Measurements from ENCODE around the gene REX1BD.

Gene REX1BD

DNA sequence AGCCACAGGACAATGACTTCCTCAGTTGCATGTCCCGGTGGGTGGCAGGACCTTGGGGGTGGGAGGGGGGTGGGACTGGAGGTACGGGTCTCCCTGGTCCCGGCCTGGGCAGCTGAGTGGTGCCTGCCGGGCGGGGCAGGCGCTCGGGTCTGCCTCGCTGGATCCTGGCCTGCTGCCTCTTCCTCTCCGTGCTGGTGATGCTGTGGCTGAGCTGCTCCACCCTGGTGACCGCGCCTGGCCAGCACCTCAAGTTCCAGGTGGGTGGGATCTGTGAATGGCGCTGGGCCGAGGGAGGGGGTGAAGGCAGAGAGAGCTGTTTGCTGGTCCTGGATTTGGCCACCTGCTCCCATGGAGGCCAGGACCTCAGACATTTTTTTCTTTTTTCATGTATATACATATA, 29.6 kb downstream of the REX1BD start:
- DNase-seq = no peak

DNA sequence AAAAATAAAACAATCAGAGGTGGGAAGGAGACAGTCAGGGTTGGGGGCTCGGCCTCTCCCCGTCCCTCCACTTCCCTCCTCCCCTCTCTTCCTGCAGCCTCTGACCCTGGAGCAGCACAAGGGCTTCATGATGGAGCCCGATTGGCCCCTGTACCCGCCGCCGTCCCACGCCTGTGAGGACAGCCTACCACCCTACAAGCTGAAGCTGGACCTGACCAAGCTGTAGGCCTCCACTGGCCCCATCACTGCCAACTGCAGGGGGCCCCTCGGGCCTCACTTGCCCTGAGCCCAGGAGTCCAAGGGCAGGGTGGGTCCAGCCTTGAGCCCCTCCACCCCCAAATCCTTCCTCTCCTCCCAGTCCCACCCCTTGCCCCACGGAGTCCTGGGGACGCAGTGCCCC, 31.7 kb downstream of the REX1BD start:
- no peak for DNase-seq

DNA sequence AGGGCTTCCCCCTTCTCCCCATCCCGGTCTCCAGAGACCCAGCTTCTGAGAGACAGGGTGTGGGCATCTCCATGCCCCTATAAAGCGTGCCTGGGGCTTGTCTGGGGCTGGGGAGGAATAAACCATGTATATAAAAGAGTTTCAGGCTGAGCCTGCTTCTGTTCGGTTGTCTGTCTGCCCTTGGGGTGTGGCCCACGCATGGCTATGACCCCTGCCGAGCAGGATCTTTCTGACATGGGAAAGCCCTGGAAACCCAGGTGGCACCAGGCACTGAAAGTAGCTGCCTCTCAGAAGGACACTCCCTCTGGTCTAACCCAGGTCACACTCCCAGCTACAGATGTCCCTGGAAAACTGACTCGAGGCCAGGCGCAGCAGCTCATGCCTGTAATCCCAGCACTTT, 32.3 kb downstream of the REX1BD start:
- no peak for DNase-seq

DNA sequence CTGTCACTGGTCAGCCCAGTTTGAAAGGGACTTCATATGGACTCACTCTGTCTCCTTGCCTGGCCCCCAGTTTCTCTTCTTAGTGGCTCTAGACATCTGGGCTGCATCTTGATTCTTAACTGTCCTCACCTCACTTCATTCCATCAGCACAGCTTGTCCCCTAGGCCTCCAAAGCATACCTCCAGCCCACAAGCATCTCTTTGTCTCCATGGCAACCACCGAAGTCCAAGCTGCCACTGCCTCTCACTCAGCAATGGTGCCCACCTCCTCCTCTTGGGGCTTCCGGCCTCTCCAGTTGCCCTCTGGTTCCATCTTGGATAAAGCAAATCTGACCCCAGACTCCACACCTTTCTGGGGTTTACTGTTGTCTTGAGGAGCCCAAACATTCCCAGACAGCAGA, 38.3 kb downstream of the REX1BD start:
- no peak for DNase-seq

DNA sequence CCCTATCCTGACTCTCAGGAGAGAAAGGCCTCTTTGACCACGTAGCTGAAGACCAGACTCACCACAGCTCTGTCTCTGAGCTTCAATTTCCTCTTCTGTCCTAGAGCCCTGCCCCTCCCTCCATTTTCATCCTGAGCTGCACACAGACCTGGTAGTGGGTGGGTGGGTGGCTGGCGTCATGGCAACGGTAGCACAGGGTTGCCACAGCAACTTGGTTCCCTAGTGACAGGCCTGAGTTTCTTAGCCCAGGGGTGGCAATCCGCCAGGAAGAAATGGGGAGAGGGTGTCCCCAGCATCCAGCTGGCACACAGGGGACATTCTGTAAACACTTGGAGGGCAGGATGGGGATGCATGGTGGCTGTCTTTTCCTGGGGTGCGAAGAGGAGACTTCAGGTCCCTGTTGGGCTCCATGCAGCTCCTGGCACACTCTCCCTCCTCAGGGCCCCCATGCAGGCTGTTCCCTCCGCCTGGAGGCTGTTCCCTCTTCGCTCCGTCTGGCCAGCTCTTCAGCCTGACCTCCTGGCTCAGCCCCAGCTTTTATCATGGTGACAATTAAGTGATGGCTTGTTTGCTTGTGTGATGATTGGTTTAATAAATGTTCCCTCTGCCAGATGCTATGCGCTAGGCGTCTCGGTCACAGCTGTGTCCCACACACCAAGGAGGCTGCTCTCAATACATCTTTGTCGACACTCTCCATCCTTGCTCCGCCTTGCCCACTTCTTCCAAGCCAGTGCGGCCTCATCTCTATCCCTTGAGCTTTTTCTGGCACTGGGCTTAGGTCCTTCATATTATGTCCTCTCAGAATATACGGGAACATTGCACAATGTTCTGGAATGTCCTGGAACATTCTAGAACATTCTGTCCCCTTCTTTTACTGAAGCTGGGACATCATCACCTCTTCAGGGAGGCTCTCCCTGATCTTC, 40.8 kb downstream of the REX1BD start:
- DNase-seq = no peak

DNA sequence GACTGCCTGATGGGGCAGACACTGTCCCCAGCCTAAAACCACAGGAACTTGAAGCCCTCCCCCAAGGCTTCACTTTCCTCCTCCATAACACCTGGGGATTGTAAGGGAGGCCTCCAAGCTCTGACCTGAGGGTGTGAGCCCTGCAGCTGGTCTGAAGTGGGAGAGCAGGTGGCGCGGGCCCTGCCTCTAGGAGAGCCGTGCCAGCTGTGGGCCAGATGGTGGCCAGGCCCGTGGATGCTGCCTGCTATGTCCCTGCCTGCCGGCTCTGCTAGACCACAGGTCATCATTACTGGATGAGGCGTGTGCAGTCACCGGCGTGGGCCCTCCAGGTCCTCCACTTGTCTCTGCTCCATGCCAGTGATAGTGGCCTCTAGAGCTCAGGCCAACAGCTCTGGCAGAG, 44.7 kb downstream of the REX1BD start:
- no peak for DNase-seq

DNA sequence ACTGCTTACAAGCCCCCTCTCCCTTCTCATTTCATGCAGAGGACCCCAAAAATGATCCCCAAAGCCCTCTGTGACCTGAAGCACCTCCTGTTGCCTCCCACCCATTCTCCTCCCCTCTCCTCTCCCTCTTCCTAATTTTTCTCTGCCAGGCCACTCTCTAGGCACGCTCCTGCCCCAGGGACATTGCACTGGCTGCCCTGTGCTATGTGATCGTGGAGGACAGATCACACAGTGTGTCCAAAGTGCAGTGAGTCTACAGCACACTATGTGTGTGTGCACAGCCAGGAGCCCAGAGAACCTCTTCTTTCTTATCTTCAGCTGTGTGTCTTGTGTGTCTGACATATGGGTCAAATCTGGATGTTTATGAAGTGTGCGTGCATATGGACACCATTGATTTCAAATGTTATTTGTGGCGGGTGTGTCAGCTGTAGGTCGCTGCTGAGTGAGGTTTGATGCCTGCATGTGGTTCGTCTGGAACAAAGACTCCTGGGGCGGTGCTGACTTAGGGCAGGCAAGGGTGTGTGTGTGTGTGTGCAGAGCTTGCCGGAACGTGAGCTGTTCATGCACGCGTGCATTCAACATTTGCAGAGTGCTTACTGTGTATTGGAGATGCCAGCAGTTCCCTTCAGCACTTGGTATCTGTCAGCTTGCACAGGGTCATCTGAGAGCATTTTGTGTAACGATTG, 46.2 kb downstream of the REX1BD start:
- no peak for DNase-seq

DNA sequence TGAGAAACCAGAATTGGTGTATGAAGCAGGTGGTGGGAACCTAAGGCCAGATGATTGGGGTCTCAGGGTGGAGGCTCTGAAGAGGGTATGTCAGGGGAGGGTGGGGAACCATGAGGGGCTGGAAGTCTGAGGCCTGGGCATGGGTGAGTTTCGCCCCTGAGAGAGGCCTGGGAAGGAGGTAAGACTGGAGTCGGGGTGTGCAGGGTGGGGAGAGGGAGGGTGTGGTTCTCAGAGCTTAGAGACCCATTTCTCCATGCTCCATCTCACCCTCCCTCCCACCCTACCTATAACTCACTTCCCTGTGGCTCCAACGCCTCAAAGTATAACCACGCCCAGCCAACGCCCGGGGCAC, 47.2 kb downstream of the REX1BD start:
- no peak for DNase-seq

DNA sequence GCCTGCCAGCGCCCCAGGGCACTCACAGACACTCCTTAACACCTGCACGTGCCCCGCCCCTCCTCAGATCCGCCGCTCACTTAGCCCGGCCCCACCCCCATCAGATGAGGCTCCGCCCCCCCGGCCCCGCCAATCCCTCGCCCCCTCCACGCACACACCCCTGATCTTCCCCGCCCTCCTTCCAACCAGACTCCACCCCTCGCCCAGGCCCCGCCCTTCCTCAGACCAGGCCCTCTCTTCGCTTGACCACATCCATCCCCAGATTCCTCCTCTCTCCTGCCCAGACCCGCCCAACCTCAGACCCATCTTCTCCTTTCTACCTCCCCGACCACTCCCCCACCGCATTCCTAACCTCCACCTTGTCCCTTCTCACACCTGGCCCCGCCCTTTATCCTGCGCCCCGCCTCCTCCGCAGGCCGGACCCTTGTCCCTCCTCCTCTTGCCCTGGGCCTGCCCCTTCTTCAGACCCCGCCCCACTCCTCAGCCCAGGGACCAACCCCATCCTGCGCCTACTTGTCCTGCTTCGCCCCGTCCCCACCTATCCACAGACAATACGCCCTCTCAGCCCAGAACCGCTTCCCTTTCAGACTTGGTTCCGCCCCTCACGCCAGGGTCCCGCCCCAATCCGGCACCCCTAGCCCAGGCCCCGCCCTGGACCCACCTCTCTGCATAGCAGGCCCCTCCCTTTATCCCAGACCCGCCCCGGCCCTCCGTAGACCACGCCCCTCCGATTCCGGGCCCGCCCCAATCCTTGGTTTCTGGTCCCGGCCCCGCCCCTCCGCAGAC, 47.8 kb downstream of the REX1BD start:
- peak; percentile 100 for DNase-seq

DNA sequence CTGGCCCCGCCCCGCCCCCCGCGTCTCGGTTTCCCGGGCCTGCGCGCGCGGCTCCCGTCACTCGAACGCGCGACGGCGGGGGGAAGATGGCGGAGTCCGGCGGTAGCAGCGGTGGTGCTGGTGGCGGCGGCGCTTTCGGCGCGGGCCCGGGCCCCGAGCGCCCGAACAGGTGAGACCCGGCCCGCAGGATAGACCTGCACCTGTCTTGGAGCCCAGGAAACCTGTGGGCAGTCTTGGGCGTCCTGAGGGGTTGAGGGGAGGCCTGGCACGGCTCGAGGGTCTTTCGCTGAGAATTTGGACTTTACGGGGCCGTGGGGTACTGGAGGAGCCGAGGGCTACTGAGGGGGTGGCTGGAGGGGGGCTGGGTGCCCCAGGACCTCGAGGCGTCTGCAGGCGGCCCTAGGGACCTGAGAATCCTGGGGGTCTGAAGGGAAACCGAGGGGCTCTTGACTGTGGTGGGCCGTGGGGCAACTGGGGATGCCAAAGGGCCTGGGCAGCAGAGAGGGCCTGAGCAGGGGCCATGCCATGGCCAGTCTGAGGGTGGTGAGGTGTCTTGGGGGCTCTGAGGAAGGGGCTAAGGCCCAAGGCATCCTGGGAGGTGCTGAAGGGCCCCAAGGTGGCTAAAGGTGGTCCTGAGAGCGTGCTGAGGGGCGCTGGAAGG, 48.5 kb downstream of the REX1BD start, which contains the start of gene KLHL26:
TSS of gene KLHL26 (plus strand) at position 60 of the 661 bp plus-strand sequence. CDS start at position 87, 27 bp downstream.
- DNase-seq = no peak

DNA sequence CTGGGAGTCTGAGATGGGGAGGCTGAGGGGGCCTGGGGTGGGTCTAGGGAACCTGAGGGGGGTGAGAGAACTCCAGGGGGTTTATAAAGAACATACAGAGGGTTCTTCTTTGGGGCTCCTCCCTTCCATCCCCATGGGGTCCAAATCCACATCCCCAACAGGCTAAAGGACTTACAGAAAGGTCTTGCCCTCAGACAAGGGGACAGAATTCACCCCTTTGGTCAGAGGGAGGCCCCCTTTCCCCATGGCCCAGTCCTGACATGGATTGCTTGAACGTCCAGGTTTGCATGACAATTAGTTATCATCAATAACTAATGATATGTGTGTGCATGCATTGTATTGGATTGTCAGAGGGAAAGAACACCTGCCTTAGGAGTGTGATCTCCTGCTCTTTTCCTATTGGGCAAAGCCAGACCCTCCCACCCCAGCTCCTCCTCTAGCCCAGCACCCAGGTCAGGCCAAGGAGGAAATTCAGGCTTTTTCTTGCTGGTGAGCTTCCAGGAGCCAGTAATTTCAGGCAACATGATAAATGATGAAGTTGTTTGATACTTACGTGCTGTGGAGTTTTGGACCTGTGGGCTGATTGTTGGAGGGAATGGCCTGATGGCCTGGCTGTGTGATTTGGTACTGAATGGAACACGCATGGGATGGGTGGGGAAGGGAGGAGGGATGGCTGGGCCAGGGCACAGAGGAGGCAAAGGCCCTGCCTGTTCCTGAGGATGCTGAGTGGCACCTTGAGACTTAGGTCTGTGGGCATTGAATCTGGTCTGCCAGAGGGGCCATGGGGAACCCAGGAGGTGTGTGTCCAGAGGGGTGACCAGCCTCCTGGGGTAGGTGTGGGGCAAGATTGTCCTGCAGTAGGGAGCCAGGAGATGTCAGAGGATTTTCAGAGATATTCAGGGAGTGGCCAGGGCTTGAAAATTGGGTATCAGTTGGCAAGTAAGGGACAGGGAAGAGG, 49.4 kb downstream of the REX1BD start:
- DNase-seq = no peak

DNA sequence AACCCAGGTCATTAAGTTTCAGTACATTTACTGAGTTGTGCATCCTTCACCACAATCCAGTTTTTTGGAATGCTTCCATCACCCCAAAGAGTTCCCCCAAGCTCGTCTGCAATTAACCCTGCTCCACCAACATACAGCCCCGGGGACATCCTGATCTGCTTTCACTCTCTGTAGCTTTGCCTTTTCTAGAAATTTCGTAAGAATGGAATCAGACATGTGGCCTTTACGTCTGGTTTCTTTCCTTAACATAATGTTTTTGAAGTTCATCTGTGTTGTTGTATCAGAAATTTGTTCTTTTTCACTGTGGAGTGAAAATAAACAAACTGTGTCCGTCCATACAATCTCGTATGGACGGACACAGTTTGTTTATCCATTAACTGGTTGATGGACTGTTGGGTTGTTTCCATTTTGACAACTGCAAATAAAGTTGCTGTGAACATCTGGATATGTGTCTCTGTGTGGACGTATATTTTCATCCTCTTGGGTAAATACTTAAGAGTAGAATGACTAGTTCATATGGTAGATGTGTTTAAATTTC, 51.2 kb downstream of the REX1BD start:
- no peak for DNase-seq

All from activated T-cell treated with anti-CD3 and anti-CD28 coated beads for 4 hours (primary cell).